ENCODE results near the gene NFE2.

DNA sequence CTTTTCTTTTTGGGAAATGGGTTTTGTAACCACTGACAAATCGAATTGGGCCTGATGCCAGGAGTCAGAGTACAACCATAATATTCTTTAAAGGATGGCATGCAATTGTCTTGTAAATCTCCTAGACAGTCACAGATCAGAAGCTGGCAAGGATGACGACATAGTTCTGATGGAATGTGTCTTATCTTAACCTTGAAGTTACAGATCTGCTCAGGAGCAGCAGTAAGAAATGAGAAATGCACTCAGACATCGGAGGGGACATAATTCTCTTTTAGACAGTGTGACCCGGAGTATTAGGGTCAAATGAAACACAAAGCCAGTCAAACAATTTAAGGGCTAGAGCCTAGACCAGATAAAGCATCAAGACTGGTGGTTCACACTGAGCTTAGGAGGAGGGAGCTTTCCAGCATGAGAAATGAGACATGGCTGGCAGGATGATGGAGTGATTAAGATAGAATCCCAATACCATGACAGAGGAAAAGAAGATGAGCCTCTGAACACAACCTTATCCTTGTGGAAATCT lies 38.4 kb downstream of the NFE2 start:
- TF ChIP-seq, protein P1, sequence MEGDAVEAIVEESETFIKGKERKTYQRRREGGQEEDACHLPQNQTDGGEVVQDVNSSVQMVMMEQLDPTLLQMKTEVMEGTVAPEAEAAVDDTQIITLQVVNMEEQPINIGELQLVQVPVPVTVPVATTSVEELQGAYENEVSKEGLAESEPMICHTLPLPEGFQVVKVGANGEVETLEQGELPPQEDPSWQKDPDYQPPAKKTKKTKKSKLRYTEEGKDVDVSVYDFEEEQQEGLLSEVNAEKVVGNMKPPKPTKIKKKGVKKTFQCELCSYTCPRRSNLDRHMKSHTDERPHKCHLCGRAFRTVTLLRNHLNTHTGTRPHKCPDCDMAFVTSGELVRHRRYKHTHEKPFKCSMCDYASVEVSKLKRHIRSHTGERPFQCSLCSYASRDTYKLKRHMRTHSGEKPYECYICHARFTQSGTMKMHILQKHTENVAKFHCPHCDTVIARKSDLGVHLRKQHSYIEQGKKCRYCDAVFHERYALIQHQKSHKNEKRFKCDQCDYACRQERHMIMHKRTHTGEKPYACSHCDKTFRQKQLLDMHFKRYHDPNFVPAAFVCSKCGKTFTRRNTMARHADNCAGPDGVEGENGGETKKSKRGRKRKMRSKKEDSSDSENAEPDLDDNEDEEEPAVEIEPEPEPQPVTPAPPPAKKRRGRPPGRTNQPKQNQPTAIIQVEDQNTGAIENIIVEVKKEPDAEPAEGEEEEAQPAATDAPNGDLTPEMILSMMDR (IDR thresholded peaks at IDR 0.05), result no peak
- TF ChIP-seq POLR2A (IDR thresholded peaks at IDR 0.05) (no peak), POLR2AphosphoS5 (IDR thresholded peaks at IDR 0.05) (no peak)
